Right lobe of liver (tissue), 6 donors: ENCODE results near the gene RAB8B. TPM values are rescaled to one million over a fixed set of nuclear protein-coding genes. Genes with fewer than 3 reads are reported as not detected.

Experiments used
- ATAC-seq, 4 donors: fragments of 200-7000 bp; cut with Tn5 transposase; one replicate each; pipeline ENCODE4 v1.9.1; 2020; ENCODE audit warnings: mild to moderate bottlenecking in 4 of 4, moderate library complexity in 4 of 4
- DNase-seq, 3 donors: peaks; one replicate each; pipeline ENCODE4 v3.0.0-alpha.2; 2020
- H3K27ac ChIP-seq, 3 donors: fragments of 200-600 bp; one replicate each; pipeline ENCODE4 v1.8.0; 2022
- H3K27me3 ChIP-seq, 2 donors: fragments of 200-600 bp; one replicate each; pipeline ENCODE4 v1.8.0; 2022
- H3K36me3 ChIP-seq, 4 donors: fragments of 200-600 bp; sonication (generic) in 1 of 4; one replicate each; pipeline versions ENCODE4 v1.5.1 to v1.8.0; 2017 to 2022; ENCODE audit warnings: control low read depth in 1 of 4
- H3K4me1 ChIP-seq, 4 donors: fragments of 200-600 bp; sonication (generic) in 1 of 4; one replicate each; pipeline versions ENCODE4 v1.5.1 to v1.8.0; 2017 to 2022; ENCODE audit warnings: control low read depth in 1 of 4
- H3K4me3 ChIP-seq, 3 donors: fragments of 200-600 bp; one replicate each; pipeline ENCODE4 v1.8.0; 2022
- H3K9me3 ChIP-seq, 4 donors: fragments of 200-600 bp; sonication (generic) in 1 of 4; one replicate each; pipeline versions ENCODE4 v1.5.1 to v1.8.0; 2017 to 2022; ENCODE audit warnings: control low read depth in 1 of 4
- CTCF ChIP-seq, 4 donors: fragments of 200-600 bp in 3 of 4; fragments of 450-650 bp in 1 of 4; IDR thresholded peaks; one replicate each; pipeline versions ENCODE4 v1.5.1 to v1.8.0; 2016 to 2022; ENCODE audit warnings: antibody characterized with exemption in 4 of 4, mild to moderate bottlenecking in 2 of 4
- POLR2A ChIP-seq: fragments of 450-650 bp; IDR thresholded peaks from one replicate; pipeline ENCODE4 v1.6.1; 2017; ENCODE audit warnings: antibody characterized with exemption, mild to moderate bottlenecking
- WGBS: methylation state at CpG from one replicate; pipeline ENCODE4 v1.1.6; 2018; ENCODE audit warnings: low coverage, low lambda C conversion rate; ENCODE audit not compliant: insufficient coverage; ENCODE audit errors: missing lambda C conversion rate; 5-methylcytosine and 5-hydroxymethylcytosine counted together
- intact Hi-C, 2 donors: fragments of 100-400 bp; cut with DNase I; formaldehyde crosslinking; loops; one replicate each; pipeline versions ENCODE4 v1.11.2 to v1.14.1; 2022
- long read RNA-seq: library from polyadenylated mRNA; unstranded; transcript quantifications from one replicate; pipeline ENCODE4 v2.0.0, GENCODE V29; 2019
- total RNA-seq, 6 experiments: library from RNA; depleted of rRNA in 2 of 6; stranded (reverse); fragments of >200 nt in 2 of 6; fragmentation: NEBNext Ultra II Directional in 3 of 6; extraction: Animal tissue kit (Norgen Biotek cat#: 25700) in 3 of 6; gene quantifications; one replicate each; pipeline versions ENCODE4 v1.1.0 to v1.2.4, GENCODE V29; 2016 to 2023
- donor health status: DM: no; HTN: yes; CAD: no.
- donor health status: DM: no; HTN: no; CAD: no.
- donor health status: DM: no; HTN: no; CAD: no.
- donor health status: DM: no; HTN: yes; CAD: no.
- donor health status: DM: no; HTN: yes; CAD: no.

The RAB8B gene
- total RNA-seq = 10 to 100 TPM in 4 of 6 experiments, 1 to 10 TPM in 2; 5.8 to 50.7 (median 14.3) TPM
- long read RNA-seq, full-length matches to known transcripts = 1 of 1 reads
- long read RNA-seq, partial matches to known transcripts = 0 of 1 reads
- long read RNA-seq, other reads (novel, unspliced or antisense) = 0 of 1 reads

- intact Hi-C loops = no loop called here
- WGBS = 1% methylated on average over 24 of the region's 77 CpGs
- Histone ChIP-seq H3K4me3 (peak within 1 kb of the TSS; percentile 50 to 67 (median 61)), H3K36me3 (no peaks in the 10 kb centered on the region), H3K27me3 (no peaks in the 10 kb centered on the region), H3K4me1 (peaks cover 0 to 12% (median 0%) of the 10 kb centered on the region in 4 donors), H3K27ac (peak within 1 kb of the TSS; percentile 56 to 72 (median 66)), H3K9me3 (no peaks in the 10 kb centered on the region)
- DNase-seq (peak; percentile 99 to 100 (median 99)), ATAC-seq (peak; percentile 93 to 99 (median 98))
- TF ChIP-seq CTCF (IDR thresholded peaks at IDR 0.05) (no peak), POLR2A (peak; percentile 75)
Observed at GRCh38 chr15:63188926-63189871, at the start of gene RAB8B. RAB8B (plus strand) TSS chr15:63189606; CDS start chr15:63189625, 19 bp downstream.

GRCh38 chr15:63140936-63141335 is 48.5 kb upstream of the RAB8B start:
- H3K36me3 ChIP-seq = no peaks in the 10 kb centered on the region
- H3K9me3 ChIP-seq = no peaks in the 10 kb centered on the region
- 90% methylated on average over 2 of the region's 2 CpGs for WGBS
- ATAC-seq = no peak
- no peak overlapping the region for H3K4me3 ChIP-seq
- DNase-seq = no peak
- TF ChIP-seq POLR2A (no peak), CTCF (IDR thresholded peaks at IDR 0.05) (no peak)
- no peaks in the 10 kb centered on the region for H3K27me3 ChIP-seq
- H3K4me1 ChIP-seq = no peaks in the 10 kb centered on the region
- intact Hi-C loops = no loop called here
- no peak overlapping the region for H3K27ac ChIP-seq

- WGBS = 88% methylated on average over 1 of the region's 2 CpGs
- TF ChIP-seq CTCF (IDR thresholded peaks at IDR 0.05) = no peak
- no peak overlapping the region for H3K27ac ChIP-seq
- no peaks in the 10 kb centered on the region for H3K27me3 ChIP-seq
- peaks cover 0 to 6% (median 0%) of the 10 kb centered on the region in 4 donors for H3K36me3 ChIP-seq
- H3K4me1 ChIP-seq = no peaks in the 10 kb centered on the region
- H3K9me3 ChIP-seq = no peaks in the 10 kb centered on the region
- DNase-seq (no peak), ATAC-seq (no peak)
- H3K4me3 ChIP-seq = no peak overlapping the region
- intact Hi-C loops = no loop called here
Observed at GRCh38 chr15:63145426-63145825, 44.0 kb upstream of the RAB8B start.

- Histone ChIP-seq H3K4me3 (no peak overlapping the region), H3K4me1 (no peaks in the 10 kb centered on the region), H3K9me3 (no peaks in the 10 kb centered on the region), H3K36me3 (peaks cover 0 to 6% (median 0%) of the 10 kb centered on the region in 4 donors), H3K27me3 (no peaks in the 10 kb centered on the region), H3K27ac (no peak overlapping the region)
- ATAC-seq (peak in 1 of 4 donors; percentile 33), DNase-seq (no peak)
- intact Hi-C loops = no loop called here
- TF ChIP-seq POLR2A (no peak), CTCF (IDR thresholded peaks at IDR 0.05) (no peak)
- WGBS = 72% methylated on average over 3 of the region's 3 CpGs
Observed at GRCh38 chr15:63146684-63147083, 42.7 kb upstream of the RAB8B start.
